ENCODE measurements around the gene TMEM255B. TPM values are rescaled to one million over a fixed set of nuclear protein-coding genes. Genes with fewer than 3 reads are reported as not detected.

Gene TMEM255B
- total RNA-seq, 1 experiment from 2014 or later: 0.61 TPM

- ChIA-PET POLR2A (ENCODE audit: unreplicated experiment) (interaction anchor here (0.6 kb wide), 2 partner anchors 47 to 167 kb away, joined by 3 read pairs; no protein-coding TSS in a partner anchor), CTCF (no interaction called here)
- Histone ChIP-seq H3K36me3 (ENCODE audit: low read depth) (no peaks in the 10 kb centered on the region), H2AFZ (no peak overlapping the region), H3K27ac (no peak overlapping the region), H3K4me2 (peak overlapping the region; percentile 73), H3F3A (ENCODE audit: insufficient read depth, low read depth) (peaks cover 18% of the 10 kb centered on the region; the same call in 1 of the 2 replicates), H3K4me1 (replicated peaks; ENCODE audit: insufficient read depth) (peaks cover 21% of the 10 kb centered on the region), H3K9me3 (ENCODE audit: insufficient read depth, low read depth) (no peaks in the 10 kb centered on the region), H3K4me3 (peak overlapping the region; percentile 29; the same call in 1 of the 2 replicates), H3K9me2 (ENCODE audit: insufficient read depth) (no peaks in the 10 kb centered on the region), H4K20me1 (ENCODE audit: insufficient read depth) (no peaks in the 10 kb centered on the region), H3K27me3 (ENCODE audit: insufficient read depth, low read depth) (no peaks in the 10 kb centered on the region), H3K79me2 (ENCODE audit: low read depth) (no peaks in the 10 kb centered on the region)
- intact Hi-C loops (cut with micrococcal nuclease; ENCODE audit: unreplicated experiment): loop anchor here (2.0 kb wide), 1 partner anchor 30 kb away; no protein-coding TSS in a partner anchor
- BruUV-seq (replicated peaks): no TSS peak
- DNase-seq: peak; percentile 80 to 86
- TF ChIP-seq CTCF (conservative IDR thresholded peaks at IDR 0.05) (no peak), EZH2 (IDR thresholded peaks at IDR 0.05; ENCODE audit: low read depth) (no peak)
Observed at GRCh38 chr13:113814435-113814821, 55.4 kb downstream of the TMEM255B start.

- ChIA-PET CTCF (no interaction called here), POLR2A (ENCODE audit: unreplicated experiment) (interaction anchor here (0.6 kb wide), 1 partner anchor 168 kb away, joined by 3 read pairs; no protein-coding TSS in a partner anchor)
- Histone ChIP-seq H3K4me3 (no peak overlapping the region), H3K9me3 (ENCODE audit: insufficient read depth, low read depth) (no peaks in the 10 kb centered on the region), H3K36me3 (ENCODE audit: low read depth) (no peaks in the 10 kb centered on the region), H3K27ac (no peak overlapping the region), H2AFZ (no peak overlapping the region), H3K27me3 (ENCODE audit: insufficient read depth, low read depth) (no peaks in the 10 kb centered on the region), H3K4me2 (no peak overlapping the region), H3F3A (ENCODE audit: insufficient read depth, low read depth) (peaks cover 14% of the 10 kb centered on the region; the same call in 1 of the 2 replicates), H3K9me2 (ENCODE audit: insufficient read depth) (no peaks in the 10 kb centered on the region), H4K20me1 (ENCODE audit: insufficient read depth) (no peaks in the 10 kb centered on the region), H3K4me1 (replicated peaks; ENCODE audit: insufficient read depth) (peaks cover 24% of the 10 kb centered on the region), H3K79me2 (ENCODE audit: low read depth) (no peaks in the 10 kb centered on the region)
- DNase-seq: no peak
- no TSS peak for BruUV-seq (replicated peaks)
- TF ChIP-seq CTCF (conservative IDR thresholded peaks at IDR 0.05) (no peak), EZH2 (IDR thresholded peaks at IDR 0.05; ENCODE audit: low read depth) (no peak)
- intact Hi-C loops (cut with micrococcal nuclease; ENCODE audit: unreplicated experiment): loop anchor here (2.0 kb wide), 1 partner anchor 31 kb away; no protein-coding TSS in a partner anchor
Observed at GRCh38 chr13:113815151-113816058, 56.4 kb downstream of the TMEM255B start.

- CTCF ChIA-PET: interaction anchor here (1.0 kb wide), 1 partner anchor 410 kb away, joined by 3 read pairs; no protein-coding TSS in a partner anchor
- no peaks in the 10 kb centered on the region for H3K36me3 ChIP-seq (ENCODE audit: low read depth)
- no peaks in the 10 kb centered on the region for H3K27me3 ChIP-seq (ENCODE audit: insufficient read depth, low read depth)
- POLR2A ChIA-PET (ENCODE audit: unreplicated experiment): no interaction called here
- no peaks in the 10 kb centered on the region for H4K20me1 ChIP-seq (ENCODE audit: insufficient read depth)
- peaks cover 22% of the 10 kb centered on the region; the same call in 1 of the 2 replicates for H3F3A ChIP-seq (ENCODE audit: insufficient read depth, low read depth)
- H3K27ac ChIP-seq: no peak overlapping the region
- intact Hi-C loops (cut with micrococcal nuclease; ENCODE audit: unreplicated experiment): no loop called here
- no TSS peak for BruUV-seq (replicated peaks)
- H3K79me2 ChIP-seq (ENCODE audit: low read depth): no peaks in the 10 kb centered on the region
- no peak overlapping the region for H2AFZ ChIP-seq
- H3K4me3 ChIP-seq: no peak overlapping the region
- TF ChIP-seq EZH2 (IDR thresholded peaks at IDR 0.05; ENCODE audit: low read depth): no peak
- no peak overlapping the region for H3K4me2 ChIP-seq
- no peaks in the 10 kb centered on the region for H3K9me3 ChIP-seq (ENCODE audit: insufficient read depth, low read depth)
- peaks cover 34% of the 10 kb centered on the region for H3K4me1 ChIP-seq (replicated peaks; ENCODE audit: insufficient read depth)
- no peaks in the 10 kb centered on the region for H3K9me2 ChIP-seq (ENCODE audit: insufficient read depth)
- no peak for DNase-seq
Observed at GRCh38 chr13:113816254-113816929, 57.4 kb downstream of the TMEM255B start.
